Measurements from ENCODE around the gene PIK3C2A.

DNA sequence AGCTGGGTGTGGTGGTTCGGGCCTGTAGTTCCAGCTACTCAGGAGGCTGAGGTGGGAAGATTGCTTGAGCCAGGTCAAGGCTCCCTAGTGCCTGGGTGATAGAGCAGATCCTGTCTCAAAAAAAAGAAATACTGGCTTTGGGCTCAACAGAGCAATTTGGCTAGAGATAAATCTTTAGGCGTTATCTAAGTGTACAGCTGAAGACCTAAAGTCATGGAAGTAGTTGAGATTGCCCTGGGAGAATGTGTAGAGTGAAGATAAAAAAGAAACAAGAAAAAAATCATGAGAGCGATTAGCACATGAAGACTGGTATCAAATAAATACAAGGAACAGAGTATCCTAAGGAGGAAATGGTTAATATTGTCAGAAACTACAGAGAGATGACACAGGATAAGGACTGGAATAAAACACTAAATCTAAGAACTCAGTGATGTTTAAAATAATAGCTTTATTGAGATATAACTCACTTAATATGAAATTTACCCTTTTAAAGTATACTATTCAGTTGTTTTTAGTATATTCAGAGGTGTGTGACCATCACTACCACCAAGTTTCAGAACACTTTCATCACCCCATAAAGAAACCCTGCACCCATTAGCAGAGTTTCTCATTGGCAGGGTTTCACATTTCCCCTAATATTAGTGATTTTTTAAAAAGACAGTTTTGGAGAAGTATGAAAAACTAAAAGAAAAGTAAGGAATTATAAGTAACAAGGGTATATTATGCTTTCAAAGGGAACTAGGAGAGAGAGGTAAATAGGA, 20.7 kb downstream of the PIK3C2A start:
- TF ChIP-seq CTCF (IDR thresholded peaks at IDR 0.05) (no peak), POLR2AphosphoS5 (IDR thresholded peaks at IDR 0.05; ENCODE audit: low read depth, low read length) (no peak)
- TF ChIP-seq, protein P1, sequence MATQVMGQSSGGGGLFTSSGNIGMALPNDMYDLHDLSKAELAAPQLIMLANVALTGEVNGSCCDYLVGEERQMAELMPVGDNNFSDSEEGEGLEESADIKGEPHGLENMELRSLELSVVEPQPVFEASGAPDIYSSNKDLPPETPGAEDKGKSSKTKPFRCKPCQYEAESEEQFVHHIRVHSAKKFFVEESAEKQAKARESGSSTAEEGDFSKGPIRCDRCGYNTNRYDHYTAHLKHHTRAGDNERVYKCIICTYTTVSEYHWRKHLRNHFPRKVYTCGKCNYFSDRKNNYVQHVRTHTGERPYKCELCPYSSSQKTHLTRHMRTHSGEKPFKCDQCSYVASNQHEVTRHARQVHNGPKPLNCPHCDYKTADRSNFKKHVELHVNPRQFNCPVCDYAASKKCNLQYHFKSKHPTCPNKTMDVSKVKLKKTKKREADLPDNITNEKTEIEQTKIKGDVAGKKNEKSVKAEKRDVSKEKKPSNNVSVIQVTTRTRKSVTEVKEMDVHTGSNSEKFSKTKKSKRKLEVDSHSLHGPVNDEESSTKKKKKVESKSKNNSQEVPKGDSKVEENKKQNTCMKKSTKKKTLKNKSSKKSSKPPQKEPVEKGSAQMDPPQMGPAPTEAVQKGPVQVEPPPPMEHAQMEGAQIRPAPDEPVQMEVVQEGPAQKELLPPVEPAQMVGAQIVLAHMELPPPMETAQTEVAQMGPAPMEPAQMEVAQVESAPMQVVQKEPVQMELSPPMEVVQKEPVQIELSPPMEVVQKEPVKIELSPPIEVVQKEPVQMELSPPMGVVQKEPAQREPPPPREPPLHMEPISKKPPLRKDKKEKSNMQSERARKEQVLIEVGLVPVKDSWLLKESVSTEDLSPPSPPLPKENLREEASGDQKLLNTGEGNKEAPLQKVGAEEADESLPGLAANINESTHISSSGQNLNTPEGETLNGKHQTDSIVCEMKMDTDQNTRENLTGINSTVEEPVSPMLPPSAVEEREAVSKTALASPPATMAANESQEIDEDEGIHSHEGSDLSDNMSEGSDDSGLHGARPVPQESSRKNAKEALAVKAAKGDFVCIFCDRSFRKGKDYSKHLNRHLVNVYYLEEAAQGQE (IDR thresholded peaks at IDR 0.05; ENCODE audit: insufficient read depth in 1 of 2, low read depth in 2 of 2, low read length in 1 of 2): no peak
